CD4-positive, alpha-beta T cell treated with Interleukin-6 for 4 hours (primary cell): Measurements from ENCODE around the gene PRKN.

Source experiments
- DNase-seq: peaks from one replicate; pipeline ENCODE4 v3.0.0-alpha.2; 2020; ENCODE audit warnings: mixed read lengths

The PRKN gene

GRCh38 chr6:161417717-161418462, 1309.7 kb downstream of the PRKN start:
- DNase-seq, result no peak

GRCh38 chr6:161415302-161415855, 1312.2 kb downstream of the PRKN start:
- no peak for DNase-seq

DNA sequence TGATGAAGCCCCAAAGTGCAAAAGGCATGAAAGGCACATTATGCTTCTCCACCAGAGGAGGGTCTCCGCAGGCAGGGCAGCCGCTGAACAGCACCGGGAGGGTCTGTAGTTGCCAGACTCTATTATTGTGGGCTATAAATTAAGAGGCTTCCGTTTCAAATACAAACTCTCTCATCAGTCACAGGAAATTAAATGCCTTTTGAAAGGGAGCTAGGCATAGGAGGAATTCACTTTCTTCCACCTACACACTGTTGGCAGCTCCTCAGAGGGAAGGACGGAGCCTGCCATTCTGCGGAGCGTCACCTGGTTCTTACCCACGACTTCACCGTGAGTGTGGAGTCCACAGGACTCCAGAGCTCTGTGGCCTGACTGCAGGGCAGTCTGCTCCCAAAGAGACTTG, 1312.9 kb downstream of the PRKN start:
- DNase-seq, result no peak

- no peak for DNase-seq
Measured at GRCh38 chr6:161414180-161414579, 1313.4 kb downstream of the PRKN start.

GRCh38 chr6:161413355-161413771, 1314.2 kb downstream of the PRKN start:
- DNase-seq, result no peak

DNA sequence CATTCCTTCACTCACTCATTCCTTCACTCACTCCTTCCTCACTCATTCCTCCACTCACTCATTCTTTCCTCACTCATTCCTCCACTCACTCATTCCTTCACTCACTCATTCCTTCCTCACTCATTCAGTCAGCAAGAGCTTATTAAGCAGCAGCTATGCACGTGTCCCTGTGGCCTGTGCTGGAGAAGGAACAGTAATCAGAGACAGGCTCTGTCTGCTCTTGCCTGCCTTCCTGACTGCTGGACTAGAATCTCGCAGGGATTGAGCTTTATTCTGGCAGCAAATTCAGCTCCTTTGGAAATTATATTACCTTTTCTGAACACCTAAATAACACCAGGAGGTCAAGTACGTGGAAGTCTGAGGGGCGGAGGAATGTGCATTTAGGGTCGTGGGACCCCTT, 1314.8 kb downstream of the PRKN start:
- no peak for DNase-seq

GRCh38 chr6:161411265-161411944, 1316.2 kb downstream of the PRKN start:
- DNase-seq, result no peak

GRCh38 chr6:161410736-161411135, 1316.8 kb downstream of the PRKN start:
- DNase-seq, result no peak

DNA sequence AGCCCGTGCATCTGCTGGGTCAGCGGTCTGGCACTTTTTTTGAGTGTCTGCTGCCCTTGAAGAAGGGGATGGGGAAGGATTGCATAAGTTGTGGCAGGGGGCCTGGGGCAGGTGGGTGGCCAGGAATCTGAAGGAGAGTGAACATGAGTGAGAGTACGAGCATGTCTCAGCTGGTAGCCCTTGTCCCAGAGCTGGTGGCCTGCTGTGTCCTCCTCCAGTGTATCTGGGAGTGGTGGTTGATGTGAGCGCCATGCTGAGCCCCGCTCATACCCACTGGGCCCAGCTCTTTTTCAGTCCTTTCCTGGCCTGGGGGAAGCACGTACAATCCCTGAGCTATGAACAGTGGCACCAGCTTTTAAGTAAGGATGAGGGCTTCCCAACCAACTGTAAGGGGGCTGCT, 1317.5 kb downstream of the PRKN start:
- no peak for DNase-seq

DNA sequence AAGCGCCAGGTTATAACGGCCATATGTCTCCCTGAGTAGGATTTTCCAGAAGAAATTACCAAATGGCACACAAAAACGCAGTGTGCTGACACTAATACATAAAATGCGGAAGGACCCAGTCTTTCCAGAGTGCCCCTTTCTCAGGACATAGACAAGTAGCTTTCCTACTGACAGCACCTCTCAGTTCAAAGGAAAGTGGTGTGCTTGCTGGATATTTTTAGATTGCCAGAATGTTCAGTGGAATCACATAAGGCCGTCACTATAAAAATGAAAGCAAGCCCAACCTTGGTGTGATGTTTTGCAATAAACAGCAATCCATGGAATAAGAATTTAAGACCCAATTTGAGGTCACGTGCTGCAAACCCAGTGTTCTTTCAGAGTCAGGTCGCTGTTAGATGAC, 1318.2 kb downstream of the PRKN start:
- DNase-seq, result no peak

GRCh38 chr6:161408041-161408440, 1319.5 kb downstream of the PRKN start:
- DNase-seq, result no peak

DNA sequence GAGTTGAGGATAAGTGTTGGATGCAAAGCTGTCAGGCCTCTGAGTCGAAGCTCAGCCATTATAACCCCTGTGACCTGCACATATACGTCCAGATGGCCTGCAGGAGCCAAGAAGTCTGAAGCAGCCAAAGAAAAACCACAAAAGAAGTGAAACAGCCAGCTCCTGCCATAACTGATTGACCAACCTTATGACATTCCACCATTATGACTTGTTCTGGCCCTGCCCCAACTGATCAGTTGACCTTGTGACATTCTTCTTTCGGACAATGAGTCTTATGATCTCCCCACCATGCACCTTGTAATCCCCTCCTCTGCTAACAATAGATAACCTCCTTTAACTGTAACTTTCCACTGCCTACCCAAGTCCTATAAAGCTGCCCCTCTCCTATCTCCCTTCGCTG, 1320.0 kb downstream of the PRKN start:
- no peak for DNase-seq

DNA sequence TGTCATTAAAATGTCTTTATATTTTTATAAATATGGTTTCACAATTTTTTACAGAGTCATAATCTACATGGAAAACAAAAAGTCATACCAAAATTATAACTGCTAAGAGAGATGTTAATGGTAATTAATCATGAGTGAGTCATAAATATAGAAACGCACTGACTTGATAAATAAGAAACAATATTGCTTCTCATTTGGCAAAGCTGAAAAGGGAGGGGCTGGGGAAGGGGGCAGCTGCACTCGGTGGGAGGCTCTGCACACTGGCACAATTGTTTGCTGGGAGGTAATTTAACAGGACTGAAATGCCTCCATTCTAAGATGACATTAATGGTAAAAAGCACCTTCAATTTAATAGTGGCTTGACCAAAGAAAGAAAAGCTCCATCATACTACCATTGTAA, 1320.5 kb downstream of the PRKN start:
- DNase-seq, result no peak

DNA sequence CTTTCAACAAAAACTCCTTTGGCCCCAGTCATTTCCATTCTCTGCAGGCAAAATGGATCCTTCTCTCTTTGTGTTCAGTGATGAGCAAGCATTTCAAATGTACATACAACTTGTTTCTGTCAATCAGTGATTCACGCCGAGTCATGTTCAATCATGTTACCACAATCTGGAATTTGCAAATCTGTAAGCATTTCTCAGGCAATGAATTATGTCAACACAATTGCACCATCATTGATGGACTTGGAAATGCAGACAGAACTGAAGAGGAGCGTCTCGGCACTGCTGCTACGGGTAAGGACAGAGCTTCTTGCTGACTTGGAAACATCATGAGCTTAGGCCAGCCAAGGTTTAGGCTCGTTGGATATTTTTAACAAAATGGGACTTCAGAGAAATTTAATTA, 1320.9 kb downstream of the PRKN start:
- no peak for DNase-seq

GRCh38 chr6:161405418-161405817, 1322.1 kb downstream of the PRKN start:
- no peak for DNase-seq

- DNase-seq, result no peak
Measured at GRCh38 chr6:161403717-161404116, 1323.8 kb downstream of the PRKN start.

DNA sequence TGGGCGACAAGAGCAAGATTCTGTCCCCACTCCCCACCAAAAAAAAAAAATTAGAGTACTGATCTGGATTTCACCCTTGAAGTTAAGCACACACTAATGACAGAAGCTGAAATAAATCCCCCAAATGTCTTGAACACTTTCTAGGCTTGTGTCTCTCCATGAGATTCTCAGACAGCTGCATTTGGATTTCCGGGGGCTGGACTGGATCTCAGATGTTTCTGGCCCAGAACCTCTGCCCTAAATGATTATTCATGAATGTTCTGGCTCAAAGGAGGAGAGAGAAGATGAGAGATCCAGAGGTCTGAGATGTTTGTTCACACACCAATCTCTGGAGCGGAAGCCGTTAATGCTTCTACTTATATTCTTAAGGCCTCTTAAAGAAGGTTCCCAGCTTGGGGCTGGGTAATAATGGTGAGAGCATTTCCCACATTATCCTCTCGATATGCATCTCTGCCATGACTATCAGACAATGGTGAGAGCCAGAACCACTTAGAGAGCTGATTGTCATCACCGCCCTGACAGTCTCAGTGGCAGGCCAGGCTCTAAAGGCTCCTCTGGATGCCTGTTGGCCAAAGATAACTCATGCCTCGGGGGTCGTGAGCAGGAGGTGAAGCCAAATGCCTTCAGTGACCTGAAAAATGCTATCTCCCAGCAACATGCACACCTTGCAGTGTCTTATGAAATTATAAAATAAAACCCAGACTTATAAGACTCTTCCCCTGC, 1325.8 kb downstream of the PRKN start:
- no peak for DNase-seq

DNA sequence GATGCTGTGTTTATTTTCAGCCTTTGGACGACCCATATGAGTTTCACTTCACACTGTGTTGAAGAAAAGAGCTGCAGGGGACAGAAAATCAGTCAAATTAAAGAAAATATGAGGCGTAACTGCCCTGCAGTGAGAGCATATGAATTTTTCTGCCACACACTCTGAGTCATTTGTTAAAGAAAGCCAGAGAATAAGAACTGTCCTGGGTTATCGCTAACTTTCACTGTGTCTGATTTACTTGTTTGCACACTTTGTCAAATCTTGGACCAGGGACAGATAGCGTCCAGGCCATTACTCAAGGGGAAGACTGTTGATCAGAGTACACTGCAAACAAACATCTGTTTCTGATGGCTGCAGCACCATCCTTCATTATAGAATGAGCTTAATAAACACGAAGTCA, 1326.9 kb downstream of the PRKN start:
- no peak for DNase-seq

- DNase-seq, result no peak
Measured at GRCh38 chr6:161396539-161396938, 1331.0 kb downstream of the PRKN start.

- DNase-seq, result no peak
Measured at GRCh38 chr6:161395716-161396231, 1331.8 kb downstream of the PRKN start.

DNA sequence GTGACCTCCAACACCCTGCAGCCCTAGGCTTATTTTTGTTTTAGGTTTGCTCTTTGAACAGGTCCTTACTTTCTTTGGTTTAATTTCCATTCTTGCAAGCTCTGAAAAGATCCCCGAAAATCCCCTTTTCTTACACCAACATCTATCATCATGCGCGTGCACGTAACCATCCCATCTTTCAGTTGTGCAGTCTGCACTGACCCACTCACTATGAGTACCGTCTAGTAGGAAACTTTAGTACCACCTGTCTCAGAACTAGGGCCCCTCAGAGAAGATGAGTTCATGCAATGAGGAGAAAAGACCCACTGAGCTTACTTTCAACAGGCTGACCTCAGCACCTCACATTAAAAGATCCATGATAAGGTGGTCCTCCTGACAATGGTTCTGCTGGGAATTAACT, 1333.1 kb downstream of the PRKN start:
- no peak for DNase-seq

- DNase-seq, result peak; percentile 55
Measured at GRCh38 chr6:161393839-161394364, 1333.7 kb downstream of the PRKN start.

- DNase-seq, result no peak
Measured at GRCh38 chr6:161393292-161393691, 1334.3 kb downstream of the PRKN start.
